ENCODE results near the gene MS4A6E.

MS4A6E gene

DNA sequence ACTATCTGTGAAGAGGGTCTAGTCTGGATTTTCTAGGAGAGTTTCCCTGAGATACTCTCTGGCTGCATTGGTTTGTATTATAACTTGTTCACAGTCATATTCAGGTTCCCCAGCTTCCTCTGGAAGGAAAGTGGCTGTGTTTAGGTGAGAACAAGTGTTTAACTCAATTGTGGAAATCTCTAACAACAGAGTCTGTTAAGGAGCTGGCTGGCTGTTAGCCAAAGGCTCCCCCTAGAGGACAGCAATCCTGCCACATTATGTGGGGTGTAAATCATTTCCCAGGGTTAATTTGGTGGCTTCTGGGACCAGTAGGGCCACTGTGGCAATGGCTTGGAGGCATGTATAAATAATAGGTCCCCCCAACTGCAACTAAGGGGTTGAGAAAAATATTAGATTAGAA is 18.4 kb downstream of the MS4A6E start:
- no peaks in the 10 kb centered on the region for H4K20me1 ChIP-seq (ENCODE audit: insufficient read depth, low read length)
- H3K36me3 ChIP-seq (ENCODE audit: insufficient read depth, low read length): no peaks in the 10 kb centered on the region
- TF ChIP-seq, protein P1, sequence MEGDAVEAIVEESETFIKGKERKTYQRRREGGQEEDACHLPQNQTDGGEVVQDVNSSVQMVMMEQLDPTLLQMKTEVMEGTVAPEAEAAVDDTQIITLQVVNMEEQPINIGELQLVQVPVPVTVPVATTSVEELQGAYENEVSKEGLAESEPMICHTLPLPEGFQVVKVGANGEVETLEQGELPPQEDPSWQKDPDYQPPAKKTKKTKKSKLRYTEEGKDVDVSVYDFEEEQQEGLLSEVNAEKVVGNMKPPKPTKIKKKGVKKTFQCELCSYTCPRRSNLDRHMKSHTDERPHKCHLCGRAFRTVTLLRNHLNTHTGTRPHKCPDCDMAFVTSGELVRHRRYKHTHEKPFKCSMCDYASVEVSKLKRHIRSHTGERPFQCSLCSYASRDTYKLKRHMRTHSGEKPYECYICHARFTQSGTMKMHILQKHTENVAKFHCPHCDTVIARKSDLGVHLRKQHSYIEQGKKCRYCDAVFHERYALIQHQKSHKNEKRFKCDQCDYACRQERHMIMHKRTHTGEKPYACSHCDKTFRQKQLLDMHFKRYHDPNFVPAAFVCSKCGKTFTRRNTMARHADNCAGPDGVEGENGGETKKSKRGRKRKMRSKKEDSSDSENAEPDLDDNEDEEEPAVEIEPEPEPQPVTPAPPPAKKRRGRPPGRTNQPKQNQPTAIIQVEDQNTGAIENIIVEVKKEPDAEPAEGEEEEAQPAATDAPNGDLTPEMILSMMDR (IDR thresholded peaks at IDR 0.05; ENCODE audit: low read length): peak; percentile 74
- TF ChIP-seq EZH2 (IDR thresholded peaks at IDR 0.05; ENCODE audit: borderline replicate concordance, low read length): no peak
- H3K79me2 ChIP-seq (ENCODE audit: insufficient read depth, low read length): no peaks in the 10 kb centered on the region
- H3K27ac ChIP-seq (ENCODE audit: low read depth, low read length, poor library complexity, severe bottlenecking): no peak overlapping the region
- H3K9me2 ChIP-seq (ENCODE audit: low read depth, low read length): no peaks in the 10 kb centered on the region
- no peak overlapping the region for H3K4me3 ChIP-seq (ENCODE audit: low read depth, low read length, poor library complexity, severe bottlenecking)
- H3K27me3 ChIP-seq (ENCODE audit: insufficient read depth, low read length): 0 out of 2 replicates have a peak, but pooled peaks cover 7% of the 10 kb centered on the region
- no peaks in the 10 kb centered on the region for H3F3A ChIP-seq (ENCODE audit: insufficient read depth, low read length)
- no peaks in the 10 kb centered on the region for H3K4me1 ChIP-seq (ENCODE audit: insufficient read depth, low read length, severe bottlenecking)
- H3K4me2 ChIP-seq (ENCODE audit: low read length): no peak overlapping the region
- no peak overlapping the region for H2AFZ ChIP-seq (ENCODE audit: low read length)
- H3K9me3 ChIP-seq (ENCODE audit: low read length): no peaks in the 10 kb centered on the region
- H3K9ac ChIP-seq (ENCODE audit: low read length): no peak overlapping the region

GRCh38 chr11:60347084-60347797 is 20.2 kb downstream of the MS4A6E start:
- Histone ChIP-seq H3F3A (ENCODE audit: insufficient read depth, low read length) (no peaks in the 10 kb centered on the region), H3K36me3 (ENCODE audit: insufficient read depth, low read length) (no peaks in the 10 kb centered on the region), H2AFZ (ENCODE audit: low read length) (no peak overlapping the region), H3K9ac (ENCODE audit: low read length) (no peak overlapping the region), H4K20me1 (ENCODE audit: insufficient read depth, low read length) (no peaks in the 10 kb centered on the region), H3K27ac (ENCODE audit: low read depth, low read length, poor library complexity, severe bottlenecking) (no peak overlapping the region), H3K4me1 (ENCODE audit: insufficient read depth, low read length, severe bottlenecking) (no peaks in the 10 kb centered on the region), H3K4me3 (ENCODE audit: low read depth, low read length, poor library complexity, severe bottlenecking) (no peak overlapping the region), H3K79me2 (ENCODE audit: insufficient read depth, low read length) (no peaks in the 10 kb centered on the region), H3K9me3 (ENCODE audit: low read length) (no peaks in the 10 kb centered on the region), H3K27me3 (ENCODE audit: insufficient read depth, low read length) (0 out of 2 replicates have a peak, but pooled peaks cover 7% of the 10 kb centered on the region), H3K9me2 (ENCODE audit: low read depth, low read length) (no peaks in the 10 kb centered on the region), H3K4me2 (ENCODE audit: low read length) (no peak overlapping the region)
- TF ChIP-seq, protein P1 (IDR thresholded peaks at IDR 0.05; ENCODE audit: low read length): no peak
- no peak for TF ChIP-seq EZH2 (IDR thresholded peaks at IDR 0.05; ENCODE audit: borderline replicate concordance, low read length)

DNA sequence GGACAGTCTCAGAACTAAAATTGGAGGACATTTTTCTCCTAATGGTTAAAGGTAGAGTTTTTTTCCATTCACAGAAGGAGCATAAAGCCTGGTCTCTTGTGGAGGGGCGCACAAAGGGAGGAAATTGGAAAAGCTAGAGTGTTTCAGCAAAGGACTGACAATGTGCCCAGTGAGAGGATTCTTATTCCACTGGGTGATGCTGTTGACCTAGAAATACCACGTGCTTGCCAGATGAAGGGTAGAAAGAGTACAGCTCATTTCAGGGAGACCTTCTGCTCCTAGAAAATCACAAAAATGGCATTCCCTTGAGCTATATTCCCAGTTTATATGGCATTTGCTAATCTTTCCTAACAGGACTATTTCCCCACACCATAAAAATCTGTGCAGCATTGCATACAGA is 21.1 kb downstream of the MS4A6E start:
- no peaks in the 10 kb centered on the region for H3K36me3 ChIP-seq (ENCODE audit: insufficient read depth, low read length)
- H3F3A ChIP-seq (ENCODE audit: insufficient read depth, low read length): no peaks in the 10 kb centered on the region
- no peaks in the 10 kb centered on the region for H3K4me1 ChIP-seq (ENCODE audit: insufficient read depth, low read length, severe bottlenecking)
- no peaks in the 10 kb centered on the region for H3K79me2 ChIP-seq (ENCODE audit: insufficient read depth, low read length)
- no peak for TF ChIP-seq EZH2 (IDR thresholded peaks at IDR 0.05; ENCODE audit: borderline replicate concordance, low read length)
- TF ChIP-seq, protein P1 (IDR thresholded peaks at IDR 0.05; ENCODE audit: low read length): peak; percentile 41
- no peaks in the 10 kb centered on the region for H3K9me2 ChIP-seq (ENCODE audit: low read depth, low read length)
- H2AFZ ChIP-seq (ENCODE audit: low read length): no peak overlapping the region
- H3K27ac ChIP-seq (ENCODE audit: low read depth, low read length, poor library complexity, severe bottlenecking): no peak overlapping the region
- no peaks in the 10 kb centered on the region for H4K20me1 ChIP-seq (ENCODE audit: insufficient read depth, low read length)
- H3K9me3 ChIP-seq (ENCODE audit: low read length): no peaks in the 10 kb centered on the region
- H3K9ac ChIP-seq (ENCODE audit: low read length): no peak overlapping the region
- H3K4me3 ChIP-seq (ENCODE audit: low read depth, low read length, poor library complexity, severe bottlenecking): no peak overlapping the region
- H3K4me2 ChIP-seq (ENCODE audit: low read length): no peak overlapping the region
- 0 out of 2 replicates have a peak, but pooled peaks cover 7% of the 10 kb centered on the region for H3K27me3 ChIP-seq (ENCODE audit: insufficient read depth, low read length)

All from OCI-LY1 (cell line).